SU-DHL-6 (cell line): Measurements from ENCODE around the gene EXOC6B.

Source experiments
- H2AFZ ChIP-seq: fragments of 200-600 bp; sonication (generic); 2 replicates; pipeline ENCODE4 v1.6.1; 2014; ENCODE audit warnings: low read depth, mild to moderate bottlenecking, moderate library complexity, mixed read lengths, antibody characterized with exemption, low read length; ENCODE audit not compliant: severe bottlenecking
- H3F3A ChIP-seq: fragments of 200-600 bp; shearing (Covaris generic); 2 replicates; pipeline ENCODE4 v1.6.0; 2016; ENCODE audit warnings: antibody characterized with exemption, mild to moderate bottlenecking; ENCODE audit not compliant: insufficient read depth
- H3K27ac ChIP-seq: fragments of 200-600 bp; sonication (generic); 2 replicates; pipeline ENCODE4 v1.5.1; 2016; ENCODE audit warnings: low read depth, mild to moderate bottlenecking, low read length, moderate library complexity, mixed read lengths
- H3K27me3 ChIP-seq: fragments of 200-600 bp; sonication (generic), shearing (Covaris generic); 2 replicates; pipeline ENCODE4 v1.6.0; 2014; ENCODE audit warnings: mild to moderate bottlenecking, low read length
- H3K36me3 ChIP-seq: fragments of 200-600 bp; sonication (generic); 2 replicates; pipeline ENCODE4 v1.6.1; 2014; ENCODE audit warnings: mild to moderate bottlenecking, low read length, mixed read lengths
- H3K4me2 ChIP-seq: fragments of 300-600, 200-600 bp; shearing (Covaris generic), sonication (generic); 2 replicates; pipeline ENCODE4 v1.6.0; 2014; ENCODE audit warnings: low read length, low read depth, mild to moderate bottlenecking; ENCODE audit not compliant: poor library complexity, severe bottlenecking
- H3K4me3 ChIP-seq: fragments of 200-600 bp; sonication (generic); 2 replicates; pipeline ENCODE4 v1.5.1; 2014; ENCODE audit warnings: antibody characterized with exemption, low read length, mild to moderate bottlenecking, mixed read lengths; ENCODE audit not compliant: insufficient read depth, poor library complexity, severe bottlenecking
- H3K79me2 ChIP-seq: fragments of 200-600 bp; sonication (generic); 2 replicates; pipeline ENCODE4 v1.6.1; 2014; ENCODE audit warnings: mild to moderate bottlenecking, low read length, moderate library complexity; ENCODE audit not compliant: insufficient read depth
- H3K9ac ChIP-seq: fragments of 200-600 bp; sonication (generic); 2 replicates; pipeline ENCODE4 v1.7.0; 2014; ENCODE audit warnings: mild to moderate bottlenecking, low read length
- H3K9me2 ChIP-seq: fragments of 200-600 bp; sonication (generic); replicated peaks from 2 replicates; pipeline ENCODE4 v1.6.1; 2014; ENCODE audit warnings: low read length; ENCODE audit not compliant: insufficient read depth
- H3K9me3 ChIP-seq: fragments of 200-600 bp; sonication (generic); 2 replicates; pipeline ENCODE4 v1.6.1; 2014; ENCODE audit warnings: low read length, mixed read lengths; ENCODE audit not compliant: insufficient read depth
- H4K20me1 ChIP-seq: fragments of 200-600 bp; sonication (generic); 2 replicates; pipeline ENCODE4 v1.6.1; 2014; ENCODE audit warnings: low read depth, mild to moderate bottlenecking, antibody characterized with exemption, low read length, moderate library complexity, mixed read lengths
- EZH2phosphoT487 ChIP-seq: fragments of 200-600 bp; sonication (generic), shearing (Covaris generic); conservative IDR thresholded peaks from 2 replicates; pipeline ENCODE4 v1.6.1; 2018; ENCODE audit warnings: mild to moderate bottlenecking, antibody characterized with exemption, low read length, moderate library complexity, mixed read lengths
- TF ChIP-seq, protein P1 (sequence below): fragments of 200-600 bp; sonication (generic); IDR thresholded peaks from one replicate; pipeline ENCODE4 v1.5.1; 2017; ENCODE audit warnings: antibody characterized with exemption, mild to moderate bottlenecking, low read length, moderate library complexity; ENCODE audit not compliant: insufficient read depth, poor library complexity, severe bottlenecking

The EXOC6B gene

DNA sequence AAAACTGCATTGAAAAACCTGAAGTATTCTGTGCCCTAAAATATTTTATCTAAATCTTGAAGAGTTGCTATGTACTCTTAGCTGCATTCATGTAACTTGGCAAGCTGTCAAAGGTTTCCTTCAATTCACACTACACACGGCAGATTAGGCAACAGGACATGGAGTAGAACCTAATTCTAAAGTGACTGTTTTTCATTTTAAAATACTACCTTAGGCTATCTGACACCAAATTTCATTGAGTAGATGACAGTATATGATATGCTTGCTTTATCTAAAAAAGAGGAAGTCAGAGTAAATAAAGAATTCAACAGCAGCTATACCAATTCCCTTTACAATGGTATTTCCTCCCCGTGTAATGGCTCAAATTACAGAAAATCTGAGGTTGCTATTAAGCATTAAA lies 45.4 kb downstream of the EXOC6B start:
- no peak for TF ChIP-seq EZH2phosphoT487
- TF ChIP-seq, protein P1, sequence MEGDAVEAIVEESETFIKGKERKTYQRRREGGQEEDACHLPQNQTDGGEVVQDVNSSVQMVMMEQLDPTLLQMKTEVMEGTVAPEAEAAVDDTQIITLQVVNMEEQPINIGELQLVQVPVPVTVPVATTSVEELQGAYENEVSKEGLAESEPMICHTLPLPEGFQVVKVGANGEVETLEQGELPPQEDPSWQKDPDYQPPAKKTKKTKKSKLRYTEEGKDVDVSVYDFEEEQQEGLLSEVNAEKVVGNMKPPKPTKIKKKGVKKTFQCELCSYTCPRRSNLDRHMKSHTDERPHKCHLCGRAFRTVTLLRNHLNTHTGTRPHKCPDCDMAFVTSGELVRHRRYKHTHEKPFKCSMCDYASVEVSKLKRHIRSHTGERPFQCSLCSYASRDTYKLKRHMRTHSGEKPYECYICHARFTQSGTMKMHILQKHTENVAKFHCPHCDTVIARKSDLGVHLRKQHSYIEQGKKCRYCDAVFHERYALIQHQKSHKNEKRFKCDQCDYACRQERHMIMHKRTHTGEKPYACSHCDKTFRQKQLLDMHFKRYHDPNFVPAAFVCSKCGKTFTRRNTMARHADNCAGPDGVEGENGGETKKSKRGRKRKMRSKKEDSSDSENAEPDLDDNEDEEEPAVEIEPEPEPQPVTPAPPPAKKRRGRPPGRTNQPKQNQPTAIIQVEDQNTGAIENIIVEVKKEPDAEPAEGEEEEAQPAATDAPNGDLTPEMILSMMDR = no peak
- no peaks in the 10 kb centered on the region for H3F3A ChIP-seq

DNA sequence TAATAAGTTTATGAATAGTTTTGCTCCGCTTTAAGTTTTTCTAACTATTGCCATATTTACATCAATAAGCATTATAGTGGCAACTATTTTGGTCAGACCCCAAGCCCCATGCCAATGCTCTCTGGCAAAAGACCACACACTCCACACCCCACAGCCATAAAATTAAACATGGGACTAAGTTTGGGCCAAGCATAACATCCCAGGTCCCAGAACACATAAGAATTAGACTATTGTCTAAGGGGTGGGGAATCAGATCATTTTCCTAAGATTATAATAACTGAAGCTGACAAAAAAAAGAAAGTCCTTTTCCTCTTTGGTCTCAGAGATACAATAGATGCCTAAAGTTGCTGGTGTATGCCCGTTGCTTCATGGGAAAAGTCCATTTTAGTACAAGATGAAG lies 46.3 kb downstream of the EXOC6B start:
- no peak overlapping the region for H3K27ac ChIP-seq
- H3K4me3 ChIP-seq = no peak overlapping the region
- H3K9ac ChIP-seq = no peak overlapping the region
- no peaks in the 10 kb centered on the region for H3F3A ChIP-seq
- no peaks in the 10 kb centered on the region for H3K27me3 ChIP-seq
- no peak for TF ChIP-seq EZH2phosphoT487
- TF ChIP-seq, protein P1 = no peak
- no peak overlapping the region for H3K4me2 ChIP-seq
- no peaks in the 10 kb centered on the region for H3K36me3 ChIP-seq
- H4K20me1 ChIP-seq = no peaks in the 10 kb centered on the region
- H3K9me2 ChIP-seq = no peaks in the 10 kb centered on the region
- no peaks in the 10 kb centered on the region for H3K9me3 ChIP-seq
- no peak overlapping the region for H2AFZ ChIP-seq
- H3K79me2 ChIP-seq = no peaks in the 10 kb centered on the region

More for the DNA sequence above, 45.4 kb downstream of the EXOC6B start:
- Histone ChIP-seq H2AFZ (no peak overlapping the region), H3K27ac (no peak overlapping the region), H4K20me1 (no peaks in the 10 kb centered on the region), H3K4me2 (no peak overlapping the region), H3K9me3 (no peaks in the 10 kb centered on the region), H3K36me3 (no peaks in the 10 kb centered on the region), H3K27me3 (no peaks in the 10 kb centered on the region), H3K9me2 (no peaks in the 10 kb centered on the region), H3K4me3 (no peak overlapping the region), H3K9ac (no peak overlapping the region), H3K79me2 (no peaks in the 10 kb centered on the region)

DNA sequence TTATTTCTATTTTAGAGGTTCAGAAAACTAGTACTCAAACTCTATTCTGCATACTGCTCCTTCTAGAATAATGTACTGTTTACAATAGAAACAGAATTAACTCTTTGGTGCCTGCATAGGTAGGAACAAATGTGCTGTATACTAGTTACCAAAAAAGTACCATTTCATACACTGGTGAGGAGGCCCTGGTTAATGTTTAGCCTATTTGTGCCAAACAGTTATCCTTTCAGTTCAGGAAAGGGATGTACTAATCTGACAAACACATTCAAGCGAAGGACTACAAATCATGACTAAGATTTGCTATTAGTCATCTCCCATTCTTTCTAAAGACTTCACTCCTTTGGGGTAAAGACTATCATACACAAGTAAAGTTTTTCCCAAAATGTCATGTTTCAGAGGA lies 47.4 kb downstream of the EXOC6B start:
- TF ChIP-seq EZH2phosphoT487 = no peak
- TF ChIP-seq, protein P1 = no peak
- Histone ChIP-seq H3K9me3 (no peaks in the 10 kb centered on the region), H3K79me2 (no peaks in the 10 kb centered on the region), H2AFZ (no peak overlapping the region), H3F3A (no peaks in the 10 kb centered on the region), H3K27ac (no peak overlapping the region), H3K4me3 (no peak overlapping the region), H3K4me2 (no peak overlapping the region), H3K9me2 (no peaks in the 10 kb centered on the region), H4K20me1 (no peaks in the 10 kb centered on the region), H3K36me3 (no peaks in the 10 kb centered on the region), H3K9ac (no peak overlapping the region), H3K27me3 (no peaks in the 10 kb centered on the region)

DNA sequence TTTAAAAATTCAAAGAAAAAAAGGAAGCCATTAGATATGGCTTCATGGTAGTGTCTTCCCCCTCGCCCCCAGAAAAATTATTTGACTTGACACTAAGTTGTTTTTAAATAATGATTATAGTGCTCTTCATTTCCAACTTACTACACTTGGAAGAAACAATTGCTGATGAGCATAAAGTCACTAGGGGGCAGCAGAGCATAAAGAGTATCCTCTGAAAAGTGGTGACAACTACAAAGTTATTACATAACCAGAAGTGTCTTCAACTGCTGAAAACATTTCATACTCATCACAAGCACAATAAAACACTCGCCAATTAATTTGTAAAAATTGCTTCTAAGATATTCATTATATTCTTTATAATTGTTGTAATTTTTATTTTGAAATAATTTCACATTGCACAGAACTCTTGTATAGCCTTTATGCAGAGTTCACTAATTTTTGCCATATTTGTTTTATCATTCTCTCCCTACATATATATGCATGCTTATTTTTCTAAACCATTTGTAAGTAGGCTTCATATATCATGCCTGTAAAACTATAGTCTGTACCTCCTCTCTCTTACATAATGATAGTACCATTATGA lies 54.9 kb downstream of the EXOC6B start:
- Histone ChIP-seq H3K4me2 (no peak overlapping the region), H3K27me3 (no peaks in the 10 kb centered on the region), H3K27ac (no peak overlapping the region), H3K9me3 (no peaks in the 10 kb centered on the region), H4K20me1 (no peaks in the 10 kb centered on the region), H3K4me3 (no peak overlapping the region), H3K36me3 (no peaks in the 10 kb centered on the region), H3K79me2 (no peaks in the 10 kb centered on the region), H3F3A (no peaks in the 10 kb centered on the region), H3K9ac (no peak overlapping the region), H2AFZ (no peak overlapping the region), H3K9me2 (no peaks in the 10 kb centered on the region)
- TF ChIP-seq, protein P1 = peak; percentile 74
- TF ChIP-seq EZH2phosphoT487 = no peak
